Measurements from ENCODE around the gene MYH11. TPM values are rescaled to one million over a fixed set of nuclear protein-coding genes. Genes with fewer than 3 reads are reported as not detected.

MYH11 gene
- total and polyA plus RNA-seq, 2 of the 13 experiments (the other 11 are each of a cell fraction or from before 2014, with no cell fraction given): not detected

GRCh38 chr16:15778999-15779614, 77.7 kb downstream of the MYH11 start (continued):
- TF ChIP-seq ZSCAN29 (CRISPR knock-in tag; conservative IDR thresholded peaks at IDR 0.05): no peak
- no peak for TF ChIP-seq KDM1A (CRISPR knock-in tag; IDR thresholded peaks at IDR 0.05)
- TF ChIP-seq EP300 (IDR thresholded peaks at IDR 0.05; ENCODE audit: low read depth in 2 of 2, low read length in 2 of 2): no peak
- TF ChIP-seq EP300 (CRISPR knock-in tag; IDR thresholded peaks at IDR 0.05; ENCODE audit: borderline replicate concordance): no peak
- no peak for TF ChIP-seq TFAP4 (IDR thresholded peaks at IDR 0.05; ENCODE audit: borderline replicate concordance, low read depth)
- TF ChIP-seq MAFF (IDR thresholded peaks at IDR 0.05; ENCODE audit: low read depth, low read length): 0 out of 2 replicates have a peak, but pooled peaks have one; percentile 36
- peak; percentile 57; the same call in 1 of the 2 replicates for TF ChIP-seq ATF7 (IDR thresholded peaks at IDR 0.05)
- TF ChIP-seq ATF7 (CRISPR knock-in tag; IDR thresholded peaks at IDR 0.05): 0 out of 2 replicates have a peak, but pooled peaks have one; percentile 1
- no peak for TF ChIP-seq NFE2L2 (IDR thresholded peaks at IDR 0.05; ENCODE audit: low read length)
- no peak for TF ChIP-seq BCLAF1 (IDR thresholded peaks at IDR 0.05)
- TF ChIP-seq CEBPG (CRISPR knock-in tag; IDR thresholded peaks at IDR 0.05): peak; percentile 59
- no peak for TF ChIP-seq REL (CRISPR knock-in tag; conservative IDR thresholded peaks at IDR 0.05)
- TF ChIP-seq IRF1 (CRISPR knock-in tag; IDR thresholded peaks at IDR 0.05; ENCODE audit: low read depth): no peak
- TF ChIP-seq ARID5B (CRISPR knock-in tag; IDR thresholded peaks at IDR 0.05): 0 out of 2 replicates have a peak, but pooled peaks have one; percentile 38
- TF ChIP-seq SUZ12 (IDR thresholded peaks at IDR 0.05; ENCODE audit: low read depth, low read length): no peak
- TF ChIP-seq TBX2 (CRISPR knock-in tag; IDR thresholded peaks at IDR 0.05; ENCODE audit: borderline replicate concordance): no peak
- no peak for TF ChIP-seq GLMP (CRISPR knock-in tag; IDR thresholded peaks at IDR 0.05; ENCODE audit: borderline replicate concordance)
- no peak for TF ChIP-seq MXD1 (CRISPR knock-in tag; IDR thresholded peaks at IDR 0.05)

Measured in HepG2 (cell line).